Breast epithelium (tissue), 3 donors: ENCODE results near the gene DTX3L.

ENCODE experiments used
- CTCF ChIP-seq, 3 donors: fragments of 450-650 bp; IDR thresholded peaks; one replicate each; pipeline ENCODE4 v1.5.1; 2016 to 2017; ENCODE audit warnings: antibody characterized with exemption in 3 of 3, mild to moderate bottlenecking in 3 of 3, moderate library complexity in 3 of 3
- POLR2A ChIP-seq: fragments of 450-650 bp; IDR thresholded peaks from one replicate; pipeline ENCODE4 v1.6.1; 2016; ENCODE audit warnings: antibody characterized with exemption, mild to moderate bottlenecking, moderate library complexity

GRCh38 chr3:122609798-122610559, 45.8 kb downstream of the DTX3L start:
- no peak for TF ChIP-seq CTCF (IDR thresholded peaks at IDR 0.05)
- TF ChIP-seq POLR2A: no peak
